HEK293 (cell line): ENCODE data around the gene DDX54.
A peak's percentile ranks its signal among the peaks of the same experiment; 100 is the strongest.

Experiments used
- CTCF ChIA-PET: fragments of 350-600 bp; formaldehyde crosslinking; extraction: SDS; loops from one replicate; lab custom pipeline; 2021; ENCODE audit warnings: antibody characterized with exemption; lab: Yijun Ruan, JAX
- POLR2A ChIA-PET: fragments of 300-600 bp; formaldehyde crosslinking; extraction: SDS; loops from one replicate; lab custom pipeline; 2020; ENCODE audit warnings: antibody characterized with exemption, inconsistent platforms; lab: Yijun Ruan, JAX
- H3K27ac ChIP-seq: fragments of 200-500 bp; sonication (Bioruptor generic); 2 replicates; pipeline ENCODE4 v1.5.1; 2014; ENCODE audit warnings: low read depth, low read length, control low read depth, inconsistent platforms; ENCODE audit errors: extremely low read depth
- H3K36me3 ChIP-seq, 2 experiments: fragments of 200-500 bp in 1 of 2; sonication (Bioruptor generic) in 1 of 2; 1 replicate in 1 of 2; 2 replicates in 1 of 2; pipeline ENCODE4 v1.5.1; 2014 to 2017; ENCODE audit warnings: inconsistent platforms in 2 of 2, low read length in 2 of 2; ENCODE audit not compliant: control insufficient read depth in 2 of 2, insufficient read depth in 1 of 2
- H3K4me1 ChIP-seq: fragments of 200-500 bp; sonication (Bioruptor generic); 2 replicates; pipeline ENCODE4 v1.5.1; 2014; ENCODE audit warnings: mild to moderate bottlenecking, low read length, inconsistent platforms; ENCODE audit not compliant: control insufficient read depth, insufficient read depth
- H3K4me3 ChIP-seq: 2 replicates; pipeline ENCODE4 v1.5.1; 2011; ENCODE audit warnings: low read depth, mild to moderate bottlenecking, control low read depth, low read length, moderate library complexity
- H3K9me3 ChIP-seq: fragments of 200-500 bp; sonication (Bioruptor generic); 2 replicates; pipeline ENCODE4 v1.5.1; 2014; ENCODE audit warnings: low read depth, low read length, inconsistent platforms; ENCODE audit not compliant: control insufficient read depth, insufficient read depth
- EGR2 ChIP-seq: fragments of 450-650 bp; formaldehyde crosslinking; IDR thresholded peaks from 2 replicates; pipeline ENCODE4 v1.5.1; 2016; ENCODE audit warnings: low read depth, missing biosample characterization, missing genetic modification characterization
- GLIS1 ChIP-seq: fragments of 450-650 bp; formaldehyde crosslinking; IDR thresholded peaks from 2 replicates; pipeline ENCODE4 v1.5.1; 2016; ENCODE audit warnings: missing biosample characterization, missing genetic modification characterization
- SCRT1 ChIP-seq: fragments of 450-650 bp; formaldehyde crosslinking; IDR thresholded peaks from 2 replicates; pipeline ENCODE4 v1.5.1; 2016; ENCODE audit warnings: missing biosample characterization, missing genetic modification characterization, borderline replicate concordance
- SP7 ChIP-seq: fragments of 450-650 bp; formaldehyde crosslinking; IDR thresholded peaks from 2 replicates; pipeline ENCODE4 v1.5.1; 2016; ENCODE audit warnings: missing biosample characterization, missing genetic modification characterization
- TRIM28 ChIP-seq: IDR thresholded peaks from 2 replicates; pipeline ENCODE4 v1.6.1; 2011; ENCODE audit warnings: low read length, control low read depth, borderline replicate concordance
- ZBTB17 ChIP-seq: fragments of 450-650 bp; formaldehyde crosslinking; IDR thresholded peaks from 2 replicates; pipeline ENCODE4 v1.5.1; 2016; ENCODE audit warnings: missing biosample characterization, missing genetic modification characterization
- ZEB2 ChIP-seq: fragments of 450-650 bp; formaldehyde crosslinking; IDR thresholded peaks from 2 replicates; pipeline ENCODE4 v1.5.1; 2016; ENCODE audit warnings: missing biosample characterization, missing genetic modification characterization
- ZFHX2 ChIP-seq: fragments of 450-650 bp; formaldehyde crosslinking; conservative IDR thresholded peaks from 2 replicates; pipeline ENCODE4 v1.5.1; 2016; ENCODE audit warnings: missing biosample characterization, missing genetic modification characterization
- ZIC2 ChIP-seq: fragments of 450-650 bp; formaldehyde crosslinking; IDR thresholded peaks from 2 replicates; pipeline ENCODE4 v1.5.1; 2016; ENCODE audit warnings: missing biosample characterization, missing genetic modification characterization
- ZNF184 ChIP-seq: fragments of 450-650 bp; IDR thresholded peaks from 2 replicates; pipeline ENCODE4 v1.5.1; 2018; ENCODE audit warnings: missing biosample characterization, mild to moderate bottlenecking, missing genetic modification characterization
- ZNF426 ChIP-seq: fragments of 450-650 bp; formaldehyde crosslinking; IDR thresholded peaks from 2 replicates; pipeline ENCODE4 v1.5.1; 2017; ENCODE audit warnings: missing biosample characterization, missing genetic modification characterization, mild to moderate bottlenecking, inconsistent platforms, moderate library complexity
- ZNF664 ChIP-seq: fragments of 450-650 bp; formaldehyde crosslinking; IDR thresholded peaks from 2 replicates; pipeline ENCODE4 v1.5.1; 2016; ENCODE audit warnings: missing biosample characterization, missing genetic modification characterization
- ZNF768 ChIP-seq: fragments of 450-650 bp; formaldehyde crosslinking; IDR thresholded peaks from 2 replicates; pipeline ENCODE4 v1.5.1; 2018; ENCODE audit warnings: missing biosample characterization, mild to moderate bottlenecking, missing genetic modification characterization
- TF ChIP-seq, protein P1 (sequence below): fragments of 450-650 bp; formaldehyde crosslinking; IDR thresholded peaks from 2 replicates; pipeline ENCODE4 v1.5.1; 2017; ENCODE audit warnings: missing biosample characterization, missing genetic modification characterization
- TF ChIP-seq, protein P2 (sequence below): fragments of 450-650 bp; formaldehyde crosslinking; IDR thresholded peaks from 2 replicates; pipeline ENCODE4 v1.5.1; 2016; ENCODE audit warnings: missing biosample characterization, missing genetic modification characterization
- TF ChIP-seq, protein P3 (sequence below): fragments of 450-650 bp; formaldehyde crosslinking; IDR thresholded peaks from 2 replicates; pipeline ENCODE4 v1.5.1; 2016; ENCODE audit warnings: missing biosample characterization, missing genetic modification characterization, low read depth

Gene DDX54

DNA sequence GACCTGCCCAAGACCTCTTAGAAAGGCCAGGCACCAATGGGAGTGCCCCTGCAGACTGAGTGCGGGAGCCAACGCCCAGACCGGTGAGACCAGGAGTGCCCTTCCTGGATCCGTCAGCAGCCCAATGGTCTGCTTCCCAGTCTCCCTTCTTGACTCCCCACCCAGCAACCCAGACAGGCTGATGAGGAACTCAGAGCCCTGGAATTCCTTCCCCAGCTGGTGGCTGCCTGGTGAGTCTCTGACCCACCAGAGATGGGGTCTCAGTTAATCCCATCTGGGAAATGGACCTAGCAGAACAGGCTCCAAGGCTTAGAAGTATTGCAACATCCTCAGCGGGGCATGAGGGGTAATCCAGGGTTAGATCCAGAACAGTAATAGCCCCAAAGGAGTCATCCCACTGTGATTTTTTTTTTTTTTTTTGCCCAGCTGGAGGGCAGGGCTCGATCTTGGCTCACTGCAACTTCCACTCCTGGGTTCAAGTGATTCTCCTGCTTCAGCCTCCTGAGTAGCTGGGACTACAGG, 48.2 kb downstream of the DDX54 start (continued):
- TF ChIP-seq ZNF426 (tag by site-specific recombination) (no peak), TRIM28 (no peak)
- TF ChIP-seq, protein P1, sequence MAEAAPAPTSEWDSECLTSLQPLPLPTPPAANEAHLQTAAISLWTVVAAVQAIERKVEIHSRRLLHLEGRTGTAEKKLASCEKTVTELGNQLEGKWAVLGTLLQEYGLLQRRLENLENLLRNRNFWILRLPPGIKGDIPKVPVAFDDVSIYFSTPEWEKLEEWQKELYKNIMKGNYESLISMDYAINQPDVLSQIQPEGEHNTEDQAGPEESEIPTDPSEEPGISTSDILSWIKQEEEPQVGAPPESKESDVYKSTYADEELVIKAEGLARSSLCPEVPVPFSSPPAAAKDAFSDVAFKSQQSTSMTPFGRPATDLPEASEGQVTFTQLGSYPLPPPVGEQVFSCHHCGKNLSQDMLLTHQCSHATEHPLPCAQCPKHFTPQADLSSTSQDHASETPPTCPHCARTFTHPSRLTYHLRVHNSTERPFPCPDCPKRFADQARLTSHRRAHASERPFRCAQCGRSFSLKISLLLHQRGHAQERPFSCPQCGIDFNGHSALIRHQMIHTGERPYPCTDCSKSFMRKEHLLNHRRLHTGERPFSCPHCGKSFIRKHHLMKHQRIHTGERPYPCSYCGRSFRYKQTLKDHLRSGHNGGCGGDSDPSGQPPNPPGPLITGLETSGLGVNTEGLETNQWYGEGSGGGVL = no peak

DNA sequence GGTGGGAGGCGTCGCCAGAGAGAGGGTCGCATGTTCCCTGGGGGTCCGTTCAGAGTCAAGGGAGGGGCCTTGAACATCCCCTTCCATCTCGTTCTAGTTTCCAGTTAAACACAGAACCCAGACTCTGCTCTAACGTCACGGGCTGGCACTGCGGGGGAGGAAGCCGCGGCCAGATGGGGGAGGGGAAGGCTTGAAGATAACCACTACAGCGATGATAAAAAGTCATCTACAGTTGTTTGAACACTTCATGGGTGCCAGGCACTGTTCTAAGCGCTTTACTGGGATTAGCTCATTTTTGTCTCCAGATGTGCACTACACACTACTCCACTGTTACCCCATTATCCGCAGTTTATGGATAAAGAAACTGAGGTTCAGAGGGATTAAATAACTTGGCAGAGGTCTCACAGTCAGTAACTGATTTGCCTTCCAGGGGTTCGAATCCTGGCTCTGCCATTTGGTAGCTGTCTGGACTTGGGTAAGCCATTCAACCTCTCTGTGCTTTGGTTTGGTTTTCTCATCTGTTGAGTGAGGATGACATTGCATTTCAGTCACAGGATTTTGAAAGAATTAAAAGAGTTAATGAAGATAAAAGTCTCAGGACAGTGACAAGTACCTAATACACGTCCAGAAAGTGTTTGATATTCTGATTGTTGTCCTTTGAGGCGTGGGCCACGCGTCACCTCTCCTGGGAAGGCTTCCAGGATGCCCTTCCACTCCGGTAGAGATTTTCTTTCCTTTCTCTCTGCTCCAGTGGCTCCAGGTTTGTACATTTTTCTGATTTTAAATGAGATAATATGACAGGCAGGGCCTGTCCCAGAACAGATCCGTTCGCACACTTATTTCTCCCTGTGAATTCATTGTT, 48.9 kb downstream of the DDX54 start:
- POLR2A ChIA-PET = interaction anchor here (2.0 kb wide), 1 partner anchor 17 kb away, joined by 5 read pairs; no protein-coding TSS in a partner anchor

More for the DNA sequence above, 48.9 kb downstream of the DDX54 start:
- Histone ChIP-seq H3K36me3 (no peaks in the 10 kb centered on the region), H3K4me1 (peaks cover 6% of the 10 kb centered on the region; the same call in 1 of the 2 replicates), H3K4me3 (peak overlapping the region; percentile 23), H3K27ac (no peak overlapping the region), H3K9me3 (no peaks in the 10 kb centered on the region)
- CTCF ChIA-PET = interaction anchor here (1.0 to 2.6 kb wide), 2 partner anchors 15 to 17 kb away, joined by 3 to 9 read pairs; no protein-coding TSS in a partner anchor
- TF ChIP-seq ZFHX2 (tag by site-specific recombination) = peak; percentile 66
- TF ChIP-seq, protein P2, sequence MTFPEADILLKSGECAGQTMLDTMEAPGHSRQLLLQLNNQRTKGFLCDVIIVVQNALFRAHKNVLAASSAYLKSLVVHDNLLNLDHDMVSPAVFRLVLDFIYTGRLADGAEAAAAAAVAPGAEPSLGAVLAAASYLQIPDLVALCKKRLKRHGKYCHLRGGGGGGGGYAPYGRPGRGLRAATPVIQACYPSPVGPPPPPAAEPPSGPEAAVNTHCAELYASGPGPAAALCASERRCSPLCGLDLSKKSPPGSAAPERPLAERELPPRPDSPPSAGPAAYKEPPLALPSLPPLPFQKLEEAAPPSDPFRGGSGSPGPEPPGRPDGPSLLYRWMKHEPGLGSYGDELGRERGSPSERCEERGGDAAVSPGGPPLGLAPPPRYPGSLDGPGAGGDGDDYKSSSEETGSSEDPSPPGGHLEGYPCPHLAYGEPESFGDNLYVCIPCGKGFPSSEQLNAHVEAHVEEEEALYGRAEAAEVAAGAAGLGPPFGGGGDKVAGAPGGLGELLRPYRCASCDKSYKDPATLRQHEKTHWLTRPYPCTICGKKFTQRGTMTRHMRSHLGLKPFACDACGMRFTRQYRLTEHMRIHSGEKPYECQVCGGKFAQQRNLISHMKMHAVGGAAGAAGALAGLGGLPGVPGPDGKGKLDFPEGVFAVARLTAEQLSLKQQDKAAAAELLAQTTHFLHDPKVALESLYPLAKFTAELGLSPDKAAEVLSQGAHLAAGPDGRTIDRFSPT = 0 out of 2 replicates have a peak, but pooled peaks have one; percentile 24
- TF ChIP-seq EGR2 = peak; percentile 50
- TF ChIP-seq ZIC2 (tag by site-specific recombination) = peak; percentile 38; the same call in 1 of the 2 replicates
- TF ChIP-seq, protein P3, sequence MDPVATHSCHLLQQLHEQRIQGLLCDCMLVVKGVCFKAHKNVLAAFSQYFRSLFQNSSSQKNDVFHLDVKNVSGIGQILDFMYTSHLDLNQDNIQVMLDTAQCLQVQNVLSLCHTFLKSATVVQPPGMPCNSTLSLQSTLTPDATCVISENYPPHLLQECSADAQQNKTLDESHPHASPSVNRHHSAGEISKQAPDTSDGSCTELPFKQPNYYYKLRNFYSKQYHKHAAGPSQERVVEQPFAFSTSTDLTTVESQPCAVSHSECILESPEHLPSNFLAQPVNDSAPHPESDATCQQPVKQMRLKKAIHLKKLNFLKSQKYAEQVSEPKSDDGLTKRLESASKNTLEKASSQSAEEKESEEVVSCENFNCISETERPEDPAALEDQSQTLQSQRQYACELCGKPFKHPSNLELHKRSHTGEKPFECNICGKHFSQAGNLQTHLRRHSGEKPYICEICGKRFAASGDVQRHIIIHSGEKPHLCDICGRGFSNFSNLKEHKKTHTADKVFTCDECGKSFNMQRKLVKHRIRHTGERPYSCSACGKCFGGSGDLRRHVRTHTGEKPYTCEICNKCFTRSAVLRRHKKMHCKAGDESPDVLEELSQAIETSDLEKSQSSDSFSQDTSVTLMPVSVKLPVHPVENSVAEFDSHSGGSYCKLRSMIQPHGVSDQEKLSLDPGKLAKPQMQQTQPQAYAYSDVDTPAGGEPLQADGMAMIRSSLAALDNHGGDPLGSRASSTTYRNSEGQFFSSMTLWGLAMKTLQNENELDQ (tag by site-specific recombination) = no peak
- TF ChIP-seq ZNF184 = no peak
- TF ChIP-seq, protein P1 = 0 out of 2 replicates have a peak, but pooled peaks have one; percentile 39
- TF ChIP-seq ZNF664 (tag by site-specific recombination) = peak; percentile 92
- TF ChIP-seq ZBTB17 = peak; percentile 54
- TF ChIP-seq SCRT1 (tag by site-specific recombination) = no peak
- 0 out of 2 replicates have a peak, but pooled peaks have one; percentile 7 for TF ChIP-seq SP7
- peak; percentile 83 for TF ChIP-seq GLIS1 (tag by site-specific recombination)
- 0 out of 2 replicates have a peak, but pooled peaks have one; percentile 10 for TF ChIP-seq ZNF768 (tag by site-specific recombination)
- 0 out of 2 replicates have a peak, but pooled peaks have one; percentile 15 for TF ChIP-seq ZEB2 (tag by site-specific recombination)
